Effector memory CD8-positive, alpha-beta T cell (primary cell): ENCODE data around the gene ABCC9.

ENCODE experiments used
- ATAC-seq: fragments of 150-1000 bp; cut with Tn5 transposase; replicated peaks from 2 replicates; pipeline ENCODE4 v1.10.0; 2021; ENCODE audit warnings: mild to moderate bottlenecking, moderate library complexity
- DNase-seq, 3 experiments: peaks; one replicate each; pipeline ENCODE4 v3.0.0; 2021
- H3K27ac Mint-ChIP-seq, 2 donors: one replicate each; pipeline ENCODE4 v1.8.0; 2022; ENCODE audit warnings: mild to moderate bottlenecking in 2 of 2, mixed read lengths in 2 of 2, moderate library complexity in 2 of 2
- H3K27me3 Mint-ChIP-seq, 2 donors: one replicate each; pipeline ENCODE4 v1.8.0; 2022; ENCODE audit warnings: mixed read lengths in 2 of 2
- H3K36me3 Mint-ChIP-seq: one replicate; pipeline ENCODE4 v1.8.0; 2022; ENCODE audit warnings: mild to moderate bottlenecking, moderate library complexity, mixed read lengths; ENCODE audit not compliant: insufficient read depth
- H3K4me1 Mint-ChIP-seq, 2 donors: one replicate each; pipeline ENCODE4 v1.8.0; 2022; ENCODE audit warnings: low read depth in 2 of 2, mixed read lengths in 2 of 2
- H3K4me3 Mint-ChIP-seq, 2 donors: one replicate each; pipeline ENCODE4 v1.8.0; 2022; ENCODE audit warnings: mild to moderate bottlenecking in 2 of 2, mixed read lengths in 2 of 2, moderate library complexity in 2 of 2
- H3K9me3 Mint-ChIP-seq, 2 donors: one replicate each; pipeline ENCODE4 v1.8.0; 2022; ENCODE audit warnings: mixed read lengths in 2 of 2

ABCC9 gene

GRCh38 chr12:21757735-21758134 lies 183.5 kb downstream of the ABCC9 start:
- Mint-ChIP-seq H3K4me1 (no peaks in the 10 kb centered on the region), H3K4me3 (no peak overlapping the region), H3K27ac (no peak overlapping the region), H3K9me3 (no peaks in the 10 kb centered on the region), H3K27me3 (peaks cover 6 to 10% of the 10 kb centered on the region in 2 donors), H3K36me3 (no peaks in the 10 kb centered on the region)
- no peak for DNase-seq
- no peak for ATAC-seq

- ATAC-seq, result no peak
- Mint-ChIP-seq H3K4me3 (no peak overlapping the region), H3K27ac (no peak overlapping the region), H3K4me1 (no peaks in the 10 kb centered on the region), H3K9me3 (no peaks in the 10 kb centered on the region), H3K36me3 (no peaks in the 10 kb centered on the region), H3K27me3 (peaks cover 6 to 10% of the 10 kb centered on the region in 2 donors)
- DNase-seq, result no peak
Measured at GRCh38 chr12:21756699-21757098, 184.5 kb downstream of the ABCC9 start.

- no peak for ATAC-seq
- no peaks in the 10 kb centered on the region for H3K9me3 Mint-ChIP-seq
- H3K4me3 Mint-ChIP-seq, result no peak overlapping the region
- H3K4me1 Mint-ChIP-seq, result no peaks in the 10 kb centered on the region
- DNase-seq, result no peak
- peaks cover 25 to 33% of the 10 kb centered on the region in 2 donors for H3K27me3 Mint-ChIP-seq
- no peaks in the 10 kb centered on the region for H3K36me3 Mint-ChIP-seq
- no peak overlapping the region for H3K27ac Mint-ChIP-seq
Measured at GRCh38 chr12:21751517-21751916, 189.7 kb downstream of the ABCC9 start.
